HG02642 (cell line): ENCODE measurements around the gene SH3BP4.

Experiments used
- ATAC-seq: cut with Tn5 transposase; IDR thresholded peaks from one replicate; pipeline ENCODE4 v1.9.1; 2021; ENCODE audit warnings: mild to moderate bottlenecking; ENCODE audit not compliant: unreplicated experiment, poor library complexity

Gene SH3BP4

GRCh38 chr2:234964631-234965461 is 13.0 kb downstream of the SH3BP4 start:
- ATAC-seq, result no peak

GRCh38 chr2:234966340-234966739 is 14.5 kb downstream of the SH3BP4 start:
- no peak for ATAC-seq

GRCh38 chr2:234967201-234967869 is 15.5 kb downstream of the SH3BP4 start:
- no peak for ATAC-seq

DNA sequence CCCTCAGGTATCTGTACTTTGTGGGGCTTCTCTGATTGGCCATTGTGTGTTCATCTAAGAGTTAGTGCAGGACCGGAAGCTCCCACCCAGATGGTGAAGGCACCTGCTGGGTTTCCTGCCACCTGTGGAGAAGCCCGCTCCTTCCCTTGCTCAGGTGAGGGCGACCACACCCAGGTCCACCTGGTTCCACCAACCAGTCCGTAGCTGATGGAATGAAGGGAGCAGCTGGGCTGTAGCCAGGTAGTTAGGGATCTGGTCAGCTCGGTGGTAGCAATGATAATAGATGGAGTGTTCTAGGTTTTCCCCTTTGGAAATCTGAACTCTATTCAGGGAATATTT is 16.0 kb downstream of the SH3BP4 start:
- no peak for ATAC-seq

DNA sequence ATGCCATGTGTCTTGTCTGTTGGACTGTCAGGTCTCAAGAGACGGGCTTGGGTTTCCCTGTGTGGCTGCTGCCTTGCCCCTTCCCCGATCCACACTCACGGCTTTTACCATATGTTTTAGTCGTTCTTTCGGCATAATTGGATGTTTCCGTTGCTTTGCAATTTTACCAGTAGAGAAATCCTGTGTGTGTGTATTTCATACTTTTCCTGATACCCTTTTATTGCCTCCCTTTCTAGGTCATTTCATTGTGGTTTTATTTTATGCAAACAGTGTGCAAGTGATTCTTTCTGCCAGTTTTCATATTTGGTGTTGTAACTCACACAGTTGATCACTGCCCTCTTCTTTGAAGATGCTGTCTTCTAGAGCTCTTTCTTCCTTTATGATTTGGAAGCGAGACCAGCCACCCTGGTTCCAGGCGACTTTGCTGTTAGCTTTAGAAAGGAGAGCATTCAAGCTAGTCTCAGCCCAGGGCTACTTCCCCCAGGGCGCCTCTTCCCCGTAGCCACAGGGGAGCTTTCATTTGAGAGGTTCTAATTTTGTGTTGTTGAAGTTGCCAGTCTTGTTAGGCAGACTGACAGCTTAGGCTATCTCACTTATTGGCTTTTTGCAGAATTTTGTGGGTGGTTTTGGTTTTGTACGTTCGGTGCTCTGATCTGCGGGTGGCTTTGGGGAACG is 17.0 kb downstream of the SH3BP4 start:
- ATAC-seq, result no peak

DNA sequence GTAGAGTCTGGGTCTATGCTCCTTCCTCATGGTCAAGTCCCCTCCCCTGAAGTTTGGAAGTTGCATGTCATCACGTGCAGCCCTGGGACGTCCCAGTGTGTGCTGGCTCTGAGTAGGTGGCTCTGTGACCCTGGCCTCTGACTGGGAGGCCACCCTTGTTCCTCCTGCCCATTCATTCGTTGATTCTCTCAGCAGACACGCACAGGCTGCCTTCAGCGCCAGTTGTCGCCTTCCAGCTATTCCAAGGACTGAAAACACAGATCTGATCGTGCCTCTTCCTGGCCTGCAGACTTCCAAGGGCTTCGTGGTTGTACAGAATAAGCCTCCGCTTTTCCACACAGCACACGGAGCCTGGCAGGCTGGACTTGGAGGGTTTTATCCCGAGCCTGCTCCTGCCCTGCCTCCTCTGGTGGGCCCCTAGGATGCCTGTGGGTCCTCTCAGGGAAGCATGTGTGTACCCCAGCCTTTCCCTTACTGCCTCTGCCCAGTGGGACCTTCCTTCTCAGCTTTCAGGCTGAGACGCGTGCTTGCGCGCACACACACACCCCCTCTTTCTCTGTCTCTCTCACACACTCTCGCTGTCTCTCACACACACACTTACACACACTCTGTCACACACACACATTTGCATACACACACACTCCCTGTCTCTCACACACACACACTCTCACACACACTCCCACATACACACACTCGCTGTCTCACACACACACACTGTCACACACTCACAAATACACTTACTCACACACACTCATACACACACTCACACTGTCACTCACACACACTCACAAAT is 17.7 kb downstream of the SH3BP4 start:
- no peak for ATAC-seq

- no peak for ATAC-seq
These were observed 18.3 kb downstream of the SH3BP4 start for GRCh38 chr2:234970099-234970440.

GRCh38 chr2:234970477-234970882 is 18.7 kb downstream of the SH3BP4 start:
- ATAC-seq, result no peak

GRCh38 chr2:234971496-234971895 is 19.7 kb downstream of the SH3BP4 start:
- ATAC-seq, result no peak

- no peak for ATAC-seq
These were observed 21.2 kb downstream of the SH3BP4 start for GRCh38 chr2:234973008-234973407.

GRCh38 chr2:234974501-234975385 is 22.9 kb downstream of the SH3BP4 start:
- no peak for ATAC-seq

DNA sequence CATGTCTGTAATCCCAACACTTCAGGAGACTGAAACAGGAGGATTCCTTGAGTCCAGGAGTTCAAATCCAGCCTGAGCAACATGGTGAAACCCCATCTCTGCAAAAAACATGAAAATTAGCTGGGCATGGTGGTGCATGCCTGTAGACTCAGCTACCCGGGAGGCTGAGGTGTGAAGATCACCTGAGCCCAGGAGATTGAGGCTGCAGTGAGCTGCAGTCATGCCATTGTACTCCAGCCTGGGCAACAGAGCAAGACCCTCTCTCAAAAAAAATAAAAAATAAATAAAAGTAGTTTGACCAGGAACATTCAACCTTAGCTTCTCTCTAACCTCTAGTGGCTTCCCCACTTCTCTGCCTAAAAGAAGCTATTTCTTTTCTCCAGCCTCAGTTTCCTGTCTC is 23.8 kb downstream of the SH3BP4 start:
- no peak for ATAC-seq

- no peak for ATAC-seq
These were observed 24.8 kb downstream of the SH3BP4 start for GRCh38 chr2:234976479-234977227.

GRCh38 chr2:234977228-234977679 is 25.4 kb downstream of the SH3BP4 start:
- ATAC-seq, result no peak

- no peak for ATAC-seq
These were observed 26.8 kb downstream of the SH3BP4 start for GRCh38 chr2:234978466-234979203.

- ATAC-seq, result no peak
These were observed 27.7 kb downstream of the SH3BP4 start for GRCh38 chr2:234979204-234980167.
